Spleen (tissue), 7 donors: ENCODE results near the gene GLG1.
"Not testable (repeated sequence)": the region's sequence is repeated elsewhere in the genome, so short reads cannot be mapped to it uniquely, and the experiment has no call there.

Experiments
- CTCF ChIP-seq, 11 experiments: fragments of 200-600 bp in 7 of 11; fragments of 450-650 bp in 4 of 11; sonication (generic) in 4 of 11; IDR thresholded peaks in 8 of 11; conservative IDR thresholded peaks in 3 of 11; 1 replicate in 7 of 11; 2 replicates in 4 of 11; pipeline versions ENCODE4 v1.4.0 to v1.8.0; 2016 to 2021; ENCODE audit warnings: antibody characterized with exemption in 11 of 11, inconsistent platforms in 4 of 11, mild to moderate bottlenecking in 1 of 11
- POLR2A ChIP-seq, 3 donors: fragments of 450-650 bp; IDR thresholded peaks; one replicate each; pipeline ENCODE4 v1.5.1; 2017; ENCODE audit warnings: antibody characterized with exemption in 3 of 3, mild to moderate bottlenecking in 1 of 3
- POLR2AphosphoS5 ChIP-seq, 3 donors: sonication (generic); formaldehyde crosslinking; IDR thresholded peaks; one replicate each; pipeline ENCODE4 v1.5.1; 2017; ENCODE audit warnings: antibody characterized with exemption in 3 of 3
- donor health status: DM: no; HTN: no; CAD: no; lungs with moderate emphysema.
- donor health status: DM: no; HTN: no; CAD: no.
- donor health status: DM: no; HTN: no; CAD: no.

GRCh38 chr16:74540663-74541062, 66.3 kb downstream of the GLG1 start:
- TF ChIP-seq CTCF (IDR thresholded peaks at IDR 0.05 in 8 of 11, conservative IDR thresholded peaks at IDR 0.05 in 3 of 11); POLR2A (IDR thresholded peaks at IDR 0.05); POLR2AphosphoS5 (IDR thresholded peaks at IDR 0.05): not testable (repeated sequence)
